Measurements from ENCODE around the gene SLC66A1.

- TF ChIP-seq CTCF (IDR thresholded peaks at IDR 0.05) (no peak), EZH2 (IDR thresholded peaks at IDR 0.05) (no peak), EZH2phosphoT487 (IDR thresholded peaks at IDR 0.05) (no peak)
Measured at GRCh38 chr1:19327736-19328135, 15.6 kb downstream of the SLC66A1 start.
